GM19468 (cell line): ENCODE data around the gene GTSE1.

Experiments
- ATAC-seq: cut with Tn5 transposase; IDR thresholded peaks from one replicate; pipeline ENCODE4 v1.9.1; 2021; ENCODE audit warnings: mild to moderate bottlenecking, moderate library complexity, moderate number of reproducible peaks; ENCODE audit not compliant: unreplicated experiment; ENCODE audit errors: extremely low read depth

The GTSE1 gene

DNA sequence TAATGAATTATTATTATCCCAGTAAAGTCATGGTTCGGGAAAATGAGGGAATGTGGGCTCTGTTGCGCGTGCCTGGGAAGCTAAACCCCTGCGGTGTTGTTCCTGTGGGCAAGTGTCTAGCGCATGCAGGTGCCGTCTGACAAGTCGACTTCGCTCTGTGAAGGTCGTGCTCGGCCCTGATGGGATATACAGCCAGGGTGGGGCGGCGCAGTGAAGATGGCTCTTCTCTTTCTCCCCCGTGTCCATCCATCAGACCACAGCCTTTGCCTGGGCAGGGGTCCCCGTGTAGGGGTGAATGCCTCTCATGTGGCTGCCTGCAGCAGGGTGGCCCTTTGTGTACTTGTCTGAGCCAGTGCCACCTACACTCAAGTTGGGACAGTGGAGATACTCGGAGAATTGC is 26.0 kb downstream of the GTSE1 start:
- no peak for ATAC-seq

DNA sequence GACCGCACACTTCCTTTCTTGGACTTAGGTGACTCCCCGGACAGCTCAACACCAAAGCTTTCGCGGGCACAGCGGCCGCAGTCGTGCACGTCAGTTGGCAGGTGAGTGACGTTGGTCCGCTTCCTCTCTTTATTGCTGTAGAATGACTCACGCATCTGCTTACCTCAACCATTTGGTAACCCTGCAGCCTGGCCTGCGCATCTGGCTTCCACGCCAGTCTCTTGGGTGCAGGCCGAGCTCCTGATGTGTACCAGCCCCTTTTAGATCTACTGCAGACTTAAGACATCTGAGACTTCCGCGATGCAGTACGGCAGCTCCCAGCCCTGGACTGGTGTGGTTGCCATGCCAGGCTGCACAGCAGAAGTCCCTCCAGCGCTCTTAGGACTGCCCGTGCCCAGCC is 26.5 kb downstream of the GTSE1 start:
- ATAC-seq, result no peak

DNA sequence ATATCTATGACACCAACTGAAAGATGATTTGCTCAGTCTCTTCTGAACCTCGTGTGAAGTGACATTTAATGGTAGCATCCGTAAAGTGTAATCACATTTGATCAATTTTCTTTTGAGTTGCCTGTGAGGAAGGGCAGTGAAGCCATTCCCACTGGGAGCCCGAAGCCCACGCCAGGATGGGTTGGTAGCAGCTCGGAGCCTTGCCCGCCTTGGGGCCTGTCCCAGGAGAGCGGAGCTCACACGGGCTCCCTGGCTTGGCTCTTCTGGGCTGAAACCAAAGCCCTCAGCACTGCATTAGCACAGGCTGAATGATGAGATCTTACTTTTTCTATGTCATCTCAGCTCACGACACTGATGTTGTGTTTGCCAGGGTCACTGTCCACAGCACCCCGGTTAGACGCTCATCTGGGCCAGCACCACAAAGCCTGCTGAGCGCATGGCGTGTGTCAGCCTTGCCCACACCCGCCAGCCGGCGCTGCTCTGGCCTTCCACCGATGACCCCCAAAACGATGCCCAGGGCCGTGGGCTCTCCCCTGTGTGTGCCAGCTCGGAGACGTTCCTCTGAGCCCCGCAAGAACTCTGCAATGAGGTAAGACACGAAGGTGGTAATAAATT is 29.5 kb downstream of the GTSE1 start:
- ATAC-seq, result no peak

DNA sequence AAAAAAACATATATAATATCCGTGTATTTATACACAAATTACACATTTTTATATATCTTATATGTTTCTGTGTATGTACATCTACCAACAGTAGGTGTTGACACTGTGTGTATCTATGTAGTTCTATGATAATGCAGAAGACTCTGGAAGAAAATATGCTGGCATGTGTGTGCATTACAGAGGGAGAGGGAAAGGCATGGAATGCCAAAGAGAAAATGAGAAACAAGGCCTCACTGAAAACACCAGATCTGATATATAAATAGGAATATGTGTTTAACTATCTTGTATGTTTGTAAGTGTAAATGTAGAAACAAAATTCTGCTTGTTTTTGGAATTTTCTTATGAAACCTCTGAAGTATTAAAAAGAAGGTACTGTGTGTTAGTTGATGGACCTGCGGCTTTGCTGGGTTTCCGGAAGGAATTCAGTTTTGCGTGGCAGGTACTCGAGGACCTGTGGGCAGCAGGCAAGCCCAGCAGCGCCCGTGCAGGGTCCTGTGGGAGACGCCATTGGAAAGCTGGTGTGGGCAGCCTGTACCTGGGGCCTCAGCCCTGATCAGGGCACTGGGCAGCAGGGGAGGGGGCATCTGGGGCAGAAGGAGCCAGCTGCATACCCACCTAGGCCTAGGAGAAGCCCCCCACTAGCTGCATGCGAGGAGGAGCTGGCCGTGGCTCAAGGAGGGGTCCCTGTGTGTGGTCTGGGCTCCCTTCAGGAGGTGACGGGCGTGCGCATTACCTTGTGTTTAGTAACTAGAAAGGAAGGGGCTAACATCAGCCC is 31.2 kb downstream of the GTSE1 start:
- ATAC-seq, result no peak

DNA sequence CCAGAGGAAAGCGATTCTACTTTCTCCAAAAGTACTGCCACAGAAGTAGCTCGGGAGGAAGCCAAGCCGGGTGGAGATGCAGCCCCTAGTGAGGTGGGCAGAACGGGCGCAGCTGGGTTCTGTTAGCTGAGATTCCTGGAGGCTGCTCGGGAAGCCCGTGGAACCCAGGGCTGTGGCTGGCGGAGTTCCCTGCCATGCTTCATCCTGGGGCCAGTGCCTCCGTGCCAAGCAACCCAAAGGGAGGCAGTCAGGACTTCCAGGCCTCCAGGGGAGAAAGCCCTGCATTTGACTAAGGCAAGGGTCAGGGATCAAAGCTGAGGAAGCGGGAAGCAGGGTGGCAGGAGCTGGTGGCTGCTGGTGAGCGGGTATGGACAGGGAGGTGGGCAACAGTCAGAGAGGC is 32.1 kb downstream of the GTSE1 start:
- no peak for ATAC-seq

DNA sequence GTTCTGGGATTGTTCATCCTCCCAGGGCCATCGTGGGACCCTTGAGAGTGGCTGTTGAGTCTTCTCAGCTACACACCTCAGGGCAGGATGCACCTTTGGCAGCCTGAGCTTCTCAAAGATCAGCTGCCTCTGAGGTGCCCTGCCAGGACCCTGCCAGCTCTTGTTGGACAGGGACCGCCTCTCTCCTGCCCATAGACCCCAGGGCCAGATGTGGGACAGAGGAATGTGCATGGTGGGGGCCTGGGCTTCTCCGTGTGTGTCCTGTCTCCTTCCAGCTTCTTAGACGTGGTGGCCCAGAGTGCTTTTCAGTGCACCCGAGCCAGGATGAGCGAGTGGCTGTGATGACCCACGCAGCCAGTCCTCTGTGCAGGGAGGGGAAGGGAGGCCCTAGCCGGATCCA is 32.9 kb downstream of the GTSE1 start:
- no peak for ATAC-seq

DNA sequence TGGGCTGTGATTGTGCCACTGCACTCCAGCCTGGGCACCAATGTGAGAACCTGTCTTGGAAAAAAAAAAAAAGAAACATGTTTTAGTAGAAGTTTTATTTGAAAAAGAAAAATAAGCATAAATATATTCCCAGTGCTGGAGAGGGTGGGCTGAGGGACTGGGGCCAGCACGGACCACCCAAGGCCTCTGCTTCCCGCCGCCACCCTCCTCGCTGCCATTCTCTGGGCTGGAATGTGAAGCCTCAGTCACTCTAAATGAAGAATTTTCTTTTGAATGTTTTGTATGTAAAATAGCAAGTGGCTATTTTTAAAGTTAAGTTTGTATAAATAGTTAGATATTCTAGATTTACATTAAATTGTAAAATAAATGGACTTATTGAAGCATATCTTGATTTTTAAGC is 33.8 kb downstream of the GTSE1 start:
- no peak for ATAC-seq

DNA sequence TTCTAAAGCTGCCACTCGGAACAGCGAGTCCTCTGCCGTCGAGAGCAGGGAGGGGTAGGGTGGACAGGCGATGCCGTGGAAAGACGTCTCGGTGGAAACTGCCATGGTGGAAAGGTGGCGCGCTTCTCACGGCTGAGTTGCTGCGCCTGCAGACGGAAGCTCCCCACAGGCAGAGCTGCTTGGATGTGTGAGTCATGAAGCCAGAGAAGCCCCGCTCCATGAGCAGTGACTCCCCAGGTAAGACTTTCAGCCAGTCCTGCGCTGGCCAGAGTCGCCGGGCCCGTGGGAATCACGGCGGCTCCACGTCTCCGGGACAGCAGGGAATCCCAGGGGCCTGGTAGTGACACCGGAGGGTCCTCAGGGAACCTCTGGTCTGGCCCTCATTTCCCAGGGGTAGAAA is 34.8 kb downstream of the GTSE1 start:
- no peak for ATAC-seq

DNA sequence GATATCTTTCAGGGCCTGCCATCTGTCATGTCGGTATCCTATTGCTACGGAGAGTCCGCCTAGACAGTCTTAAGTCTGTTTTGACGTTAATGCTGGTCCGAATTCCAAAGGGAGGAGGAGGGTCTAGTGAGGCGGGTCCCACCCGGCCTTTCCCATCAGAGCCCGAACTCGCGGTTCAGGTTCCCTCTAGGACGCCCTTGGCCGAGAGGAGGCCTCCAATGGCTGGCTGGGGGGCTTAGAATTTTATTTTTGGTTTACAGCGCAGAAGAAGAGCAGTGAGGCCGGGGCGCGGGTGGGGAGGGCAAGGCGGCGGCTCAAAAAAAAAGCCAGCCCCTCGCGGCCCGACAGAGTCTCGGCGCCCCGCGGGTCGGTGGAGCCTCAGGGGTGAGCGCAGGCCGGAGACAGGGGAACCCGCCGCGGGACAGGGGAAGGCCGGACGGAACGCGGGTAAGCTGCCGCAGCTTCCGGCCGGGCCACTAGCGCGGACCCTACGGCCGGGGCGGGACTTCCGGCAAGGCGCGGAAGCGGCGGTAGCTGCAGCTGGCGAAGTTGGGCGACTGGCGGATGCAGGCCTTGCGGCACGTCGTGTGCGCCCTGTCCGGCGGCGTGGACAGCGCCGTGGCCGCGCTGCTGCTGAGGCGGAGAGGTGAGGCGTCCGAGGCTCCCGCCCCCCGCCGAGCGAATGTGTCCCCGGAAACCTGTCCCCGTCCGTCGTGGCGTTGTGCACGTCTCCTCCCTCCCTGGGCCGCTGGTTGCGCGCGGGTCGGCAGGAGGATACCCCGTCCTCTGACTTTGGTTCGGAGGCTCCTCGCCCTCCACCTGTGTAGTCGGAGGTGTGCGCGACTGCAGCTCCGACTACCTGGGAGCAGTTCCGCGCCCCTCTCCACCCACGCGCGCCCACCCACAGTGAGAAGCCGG is 38.8 kb downstream of the GTSE1 start, which contains the start of gene TRMU:
TSS of gene TRMU (plus strand) at position 514 of the 918 bp plus-strand sequence. CDS start at position 565, 51 bp downstream.
- peak; percentile 61 for ATAC-seq

DNA sequence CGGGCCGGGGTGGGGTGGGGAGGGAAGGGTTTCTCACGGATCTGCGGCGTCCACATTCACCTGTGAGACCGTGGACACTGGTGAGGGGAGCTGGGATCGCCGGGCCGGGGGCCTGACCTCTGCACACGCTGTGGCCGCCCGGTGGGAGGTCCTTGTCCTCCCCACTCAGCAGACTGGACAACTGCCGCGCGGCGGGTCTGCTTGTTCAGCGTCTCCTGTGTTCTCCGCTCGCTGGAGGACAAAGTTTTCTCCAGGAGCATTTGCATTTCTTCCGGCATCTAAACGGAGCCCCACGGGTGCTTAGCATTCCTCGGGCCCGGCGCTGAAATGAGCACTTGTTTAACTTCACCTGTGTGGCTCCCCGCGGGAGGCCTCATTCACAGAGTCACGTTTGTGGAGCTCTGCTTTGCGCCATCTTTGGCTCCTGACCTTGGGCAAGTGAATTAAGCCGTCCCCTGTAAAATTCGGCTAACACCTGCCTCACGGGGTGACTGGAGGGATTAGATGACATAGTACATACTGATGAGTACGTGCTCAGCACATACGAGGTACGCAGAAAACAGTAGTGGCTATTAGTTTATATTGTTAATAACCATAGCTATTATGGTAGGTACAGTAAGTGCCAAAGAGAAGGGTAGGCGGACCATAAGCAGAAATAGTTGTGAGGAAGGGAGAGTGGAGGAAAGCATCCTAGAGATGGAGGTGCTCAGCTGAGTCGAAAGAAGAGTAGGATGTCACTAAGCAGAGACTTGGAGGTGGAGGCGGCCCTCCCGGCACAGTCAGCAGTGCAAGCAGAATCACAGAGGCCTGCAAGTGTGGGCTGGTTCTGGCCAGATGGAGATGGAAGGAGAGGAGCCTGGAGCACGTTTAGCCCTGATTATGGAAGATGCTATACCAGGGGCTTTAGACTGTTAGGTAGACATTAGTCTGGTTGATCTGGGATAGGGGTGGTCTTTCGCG is 39.7 kb downstream of the GTSE1 start:
- ATAC-seq, result no peak

DNA sequence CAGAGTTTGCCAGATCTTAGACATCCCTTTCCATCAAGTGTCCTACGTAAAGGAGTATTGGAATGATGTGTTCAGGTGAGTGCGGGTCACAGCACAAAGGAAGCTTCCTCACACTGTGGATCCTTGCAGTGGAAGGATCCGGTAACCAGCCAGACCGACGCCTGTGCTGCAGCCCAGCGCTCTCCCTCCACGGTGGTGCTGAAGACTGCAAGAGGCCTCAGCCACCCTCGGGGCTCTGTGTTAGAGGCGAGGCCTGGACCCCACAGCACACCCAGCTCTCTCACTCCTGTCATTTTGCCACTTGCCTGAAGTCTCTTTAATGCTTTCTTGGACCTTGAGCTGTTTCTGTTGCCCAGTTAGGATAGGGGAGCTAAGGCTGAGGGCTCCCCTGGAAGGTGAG is 41.2 kb downstream of the GTSE1 start:
- ATAC-seq, result no peak

DNA sequence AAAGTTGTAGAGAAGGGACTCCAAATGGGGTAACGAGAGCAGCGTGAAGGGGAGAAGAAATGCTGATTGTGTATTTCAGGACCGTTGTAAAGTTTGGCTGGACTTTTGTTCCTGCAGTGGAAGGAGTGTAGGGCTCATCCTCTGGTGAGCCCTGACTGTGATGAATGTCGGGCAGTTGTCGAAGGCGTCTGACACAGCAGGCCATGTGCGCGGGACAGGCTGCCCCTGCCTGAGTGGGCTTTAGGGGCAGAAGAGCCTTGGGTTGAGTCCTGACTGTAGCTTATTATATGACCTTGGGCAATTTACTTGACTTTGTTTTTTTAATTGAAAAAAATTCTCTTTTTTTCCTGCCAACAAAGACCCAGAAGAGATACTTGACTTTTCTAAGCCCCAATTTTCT is 42.0 kb downstream of the GTSE1 start:
- ATAC-seq, result no peak

DNA sequence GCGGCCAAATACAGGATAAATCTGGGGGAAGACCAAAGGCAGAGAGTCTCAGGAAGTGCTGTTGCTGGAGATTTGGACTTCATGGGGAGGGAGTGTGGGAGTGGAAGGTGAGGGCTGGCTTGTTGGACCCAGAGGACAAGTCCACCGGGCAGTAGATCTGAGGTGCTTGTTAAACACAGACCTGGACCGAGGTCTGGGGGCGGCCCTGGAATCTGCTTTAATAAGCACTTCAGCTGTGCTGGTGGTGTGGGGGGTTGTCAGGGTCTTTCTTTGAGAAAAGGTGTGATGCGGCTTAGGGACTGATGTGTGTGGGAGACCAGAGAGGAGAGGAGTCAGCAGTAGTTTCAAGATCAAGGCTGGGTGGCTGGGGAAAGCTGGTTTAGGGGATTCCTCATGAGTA is 43.3 kb downstream of the GTSE1 start:
- ATAC-seq, result no peak

DNA sequence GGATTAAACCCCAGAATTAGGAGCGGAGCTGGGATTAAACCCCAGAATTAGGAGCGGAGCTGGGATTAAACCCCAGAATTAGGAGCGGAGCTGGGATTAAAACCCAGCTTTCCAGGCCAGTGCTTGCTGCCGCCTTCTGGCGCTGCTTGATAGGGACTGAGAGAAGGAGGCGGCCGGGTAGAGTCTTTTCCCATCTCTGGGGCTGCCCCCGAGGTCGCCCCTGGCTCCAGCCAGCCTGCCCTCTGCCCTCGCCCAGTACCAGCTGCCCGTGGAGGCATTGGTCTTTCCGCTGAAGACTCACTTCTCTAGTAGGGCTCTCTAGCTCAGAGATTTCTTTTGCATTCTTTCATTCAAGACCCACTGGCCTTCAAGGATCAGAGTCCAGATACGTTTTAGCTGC is 44.0 kb downstream of the GTSE1 start:
- no peak for ATAC-seq

DNA sequence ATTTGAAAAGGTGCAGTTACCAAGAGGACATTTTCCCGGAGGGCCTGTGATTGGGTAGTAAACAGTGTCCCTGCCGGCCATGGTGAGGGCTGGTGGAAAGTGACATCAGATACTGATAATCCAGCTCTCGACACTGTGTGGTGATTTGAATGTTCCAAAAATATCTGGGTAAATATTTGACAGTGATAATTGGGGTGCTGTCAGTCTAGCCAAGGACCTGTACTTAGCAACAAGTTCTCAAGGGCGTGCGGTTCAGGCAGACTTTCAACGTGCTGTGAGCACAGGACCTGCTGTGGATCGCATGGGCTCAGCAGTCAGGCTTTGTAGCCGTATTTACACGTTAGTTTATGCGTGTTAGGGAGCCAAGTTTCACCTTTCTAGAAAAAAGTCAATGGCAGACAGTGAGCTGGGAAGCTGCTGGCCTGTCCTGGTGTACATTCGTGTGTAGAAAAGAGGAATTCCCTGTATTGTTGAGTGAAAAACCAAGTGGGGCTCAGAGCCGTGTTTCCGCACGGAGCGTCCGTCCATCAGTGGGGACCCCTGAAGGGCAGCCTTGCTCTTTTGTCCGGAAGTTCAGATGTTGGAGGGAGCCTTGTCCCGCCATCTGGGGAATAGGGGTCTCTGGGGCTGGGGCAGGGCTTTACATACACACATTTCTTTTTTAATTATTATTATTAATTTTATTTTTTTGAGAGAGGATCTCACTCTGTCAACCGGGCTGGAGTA is 50.2 kb downstream of the GTSE1 start:
- ATAC-seq, result no peak

DNA sequence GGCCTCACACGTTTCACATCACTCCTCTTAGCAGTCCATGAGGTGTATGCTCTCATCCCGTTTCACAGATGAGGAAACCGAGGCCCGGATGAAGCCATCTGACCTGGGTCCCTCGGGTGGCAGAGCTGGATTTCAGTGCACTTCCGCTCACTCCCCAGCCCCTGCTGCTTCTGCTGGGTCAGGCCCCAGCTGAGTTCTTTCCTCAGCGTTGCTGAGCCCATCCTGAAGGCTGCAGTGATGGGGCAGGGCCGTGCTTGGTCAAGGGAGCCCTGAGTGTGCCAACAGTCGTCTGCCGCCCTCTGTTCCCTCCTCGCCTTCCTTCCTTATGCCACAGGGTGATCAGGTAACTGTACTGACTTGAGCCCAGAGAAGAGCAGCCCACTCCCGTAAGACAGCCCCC is 51.0 kb downstream of the GTSE1 start:
- no peak for ATAC-seq

DNA sequence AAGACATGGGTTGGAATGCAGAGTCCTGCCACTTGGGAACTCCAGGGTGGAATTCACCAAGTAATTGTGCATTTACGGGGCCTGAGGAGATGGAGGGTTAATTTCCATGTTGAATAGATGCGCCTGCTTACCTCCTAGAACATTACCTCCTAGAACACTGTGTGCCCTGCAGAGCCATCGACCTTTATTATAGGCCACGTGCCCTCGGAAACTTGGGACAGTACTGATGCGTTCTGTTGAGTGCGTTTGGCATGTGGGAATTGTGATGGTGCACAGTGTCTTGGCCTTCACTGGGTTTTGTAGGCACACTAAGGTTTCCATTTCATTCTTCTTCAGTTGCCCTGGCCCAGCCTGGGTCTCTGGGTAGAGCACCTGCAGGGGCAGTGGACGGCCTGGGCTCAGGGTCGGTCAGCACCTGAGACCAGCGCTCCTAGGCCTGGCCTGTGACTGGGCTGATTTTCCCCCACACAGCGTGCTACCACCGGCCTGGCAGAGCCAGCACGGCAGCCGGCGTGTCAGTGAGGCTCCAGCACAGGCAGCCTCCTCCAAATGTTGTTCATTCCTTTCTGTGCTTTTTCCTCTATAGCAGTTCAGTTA is 51.5 kb downstream of the GTSE1 start:
- no peak for ATAC-seq

DNA sequence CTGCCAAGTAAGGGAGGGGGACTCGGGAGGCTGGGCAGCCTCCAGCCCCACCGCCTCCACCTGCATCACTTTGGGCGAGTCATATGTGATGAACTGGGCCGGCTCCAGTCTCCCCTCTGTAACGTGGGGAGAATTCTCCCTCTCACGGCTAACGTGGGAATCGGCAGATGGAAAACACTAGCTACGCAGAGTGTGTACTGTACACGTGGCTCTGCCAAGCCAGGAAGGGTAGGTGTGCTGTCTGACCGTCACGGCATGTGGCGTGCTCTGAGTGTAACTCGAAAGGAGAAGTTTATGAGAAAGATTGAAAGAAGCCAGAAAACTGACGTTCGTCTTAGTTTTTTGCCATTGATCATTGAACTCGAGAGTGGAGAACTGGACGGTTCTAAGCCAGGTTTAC is 52.6 kb downstream of the GTSE1 start:
- ATAC-seq, result no peak

DNA sequence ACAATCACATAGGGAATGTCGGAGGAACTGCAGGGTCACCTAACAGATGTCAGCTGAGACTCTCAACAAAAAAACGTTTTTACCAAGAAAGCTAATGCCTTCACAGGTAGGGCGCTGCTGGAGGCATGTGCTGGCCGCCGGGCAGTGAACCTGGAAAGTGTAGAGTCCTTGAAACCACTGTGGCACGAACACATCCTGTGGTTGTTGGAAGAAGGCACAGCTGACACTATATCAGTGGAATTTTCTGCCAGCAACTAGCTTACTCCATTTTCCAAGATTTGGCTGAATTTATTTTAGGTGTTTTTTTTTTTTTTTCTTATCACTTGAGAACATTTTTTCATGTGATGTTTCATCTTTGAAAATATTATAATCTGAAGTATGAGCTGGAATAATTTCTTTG is 53.0 kb downstream of the GTSE1 start:
- no peak for ATAC-seq
